Amygdala (tissue), 56 donors: ENCODE data around the gene PRKCH.
"Not testable (repeated sequence)": the region's sequence is repeated elsewhere in the genome, so short reads cannot be mapped to it uniquely, and the experiment has no call there.

ENCODE experiments used
- DNase-seq, 56 donors: peaks; one replicate each; lab custom pipeline; 2025; lab: John Stamatoyannopoulos, UW

PRKCH gene

GRCh38 chr14:61451491-61451890 lies 130.1 kb downstream of the PRKCH start:
- DNase-seq, result no peak

GRCh38 chr14:61451891-61452400 lies 130.6 kb downstream of the PRKCH start:
- DNase-seq, result no peak

- no peak for DNase-seq
These were observed 131.1 kb downstream of the PRKCH start for GRCh38 chr14:61452452-61452851.

GRCh38 chr14:61453103-61453767 lies 131.9 kb downstream of the PRKCH start:
- DNase-seq, result no peak

- no peak for DNase-seq
These were observed 133.2 kb downstream of the PRKCH start for GRCh38 chr14:61454545-61454944.

- DNase-seq, result no peak
These were observed 134.0 kb downstream of the PRKCH start for GRCh38 chr14:61455351-61455750.

- DNase-seq, result peak in 46 of 56 donors; percentile 15 to 92 (median 47)
These were observed 135.3 kb downstream of the PRKCH start for GRCh38 chr14:61456720-61457119.

- no peak for DNase-seq
These were observed 137.4 kb downstream of the PRKCH start for GRCh38 chr14:61458766-61459165.

GRCh38 chr14:61459229-61459628 lies 137.8 kb downstream of the PRKCH start:
- DNase-seq, result no peak

- DNase-seq, result no peak
These were observed 138.7 kb downstream of the PRKCH start for GRCh38 chr14:61460063-61460462.

GRCh38 chr14:61460718-61461611 lies 139.6 kb downstream of the PRKCH start:
- DNase-seq, result no peak

GRCh38 chr14:61461808-61462275 lies 140.5 kb downstream of the PRKCH start:
- DNase-seq, result peak in 7 of 56 donors; percentile 10 to 89 (median 43)

- no peak for DNase-seq
These were observed 141.3 kb downstream of the PRKCH start for GRCh38 chr14:61462566-61463193.

- no peak for DNase-seq
These were observed 142.4 kb downstream of the PRKCH start for GRCh38 chr14:61463664-61464285.

GRCh38 chr14:61464539-61465320 lies 143.4 kb downstream of the PRKCH start:
- DNase-seq, result not testable (repeated sequence)

GRCh38 chr14:61466249-61466904 lies 145.0 kb downstream of the PRKCH start:
- DNase-seq, result no peak

GRCh38 chr14:61466905-61467280 lies 145.5 kb downstream of the PRKCH start:
- DNase-seq, result no peak

- DNase-seq, result no peak
These were observed 145.9 kb downstream of the PRKCH start for GRCh38 chr14:61467296-61467695.
